SK-N-SH treated with all-trans-retinoic acid at 6 μM for 48 hours (cell line): ENCODE results near the gene ITPR3.

Source experiments
- GLIS3 ChIP-seq: fragments of 250-450 bp; sonication (Bioruptor Pico); IDR thresholded peaks from 2 replicates; pipeline ENCODE4 v1.5.0; 2020; ENCODE audit warnings: mild to moderate bottlenecking, moderate library complexity
- ZNF70 ChIP-seq: fragments of 450-650 bp; formaldehyde crosslinking; IDR thresholded peaks from 2 replicates; pipeline ENCODE4 v1.5.0; 2020; ENCODE audit warnings: mild to moderate bottlenecking, moderate library complexity

GRCh38 chr6:33700391-33701050, 79.4 kb downstream of the ITPR3 start:
- TF ChIP-seq GLIS3 (CRISPR knock-in tag) (no peak), ZNF70 (CRISPR knock-in tag) (no peak)
